Activated CD8-positive, alpha-beta memory T cell treated with anti-CD3 and anti-CD28 coated beads for 48 hours (primary cell): ENCODE data around the gene NEUROG3.

Source experiments
- DNase-seq, 3 experiments: peaks; one replicate each; pipeline ENCODE4 v3.0.0-alpha.2; 2020; ENCODE audit warnings: low read depth in 2 of 3, low spot score in 2 of 3

The NEUROG3 gene, protein sequence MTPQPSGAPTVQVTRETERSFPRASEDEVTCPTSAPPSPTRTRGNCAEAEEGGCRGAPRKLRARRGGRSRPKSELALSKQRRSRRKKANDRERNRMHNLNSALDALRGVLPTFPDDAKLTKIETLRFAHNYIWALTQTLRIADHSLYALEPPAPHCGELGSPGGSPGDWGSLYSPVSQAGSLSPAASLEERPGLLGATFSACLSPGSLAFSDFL

DNA sequence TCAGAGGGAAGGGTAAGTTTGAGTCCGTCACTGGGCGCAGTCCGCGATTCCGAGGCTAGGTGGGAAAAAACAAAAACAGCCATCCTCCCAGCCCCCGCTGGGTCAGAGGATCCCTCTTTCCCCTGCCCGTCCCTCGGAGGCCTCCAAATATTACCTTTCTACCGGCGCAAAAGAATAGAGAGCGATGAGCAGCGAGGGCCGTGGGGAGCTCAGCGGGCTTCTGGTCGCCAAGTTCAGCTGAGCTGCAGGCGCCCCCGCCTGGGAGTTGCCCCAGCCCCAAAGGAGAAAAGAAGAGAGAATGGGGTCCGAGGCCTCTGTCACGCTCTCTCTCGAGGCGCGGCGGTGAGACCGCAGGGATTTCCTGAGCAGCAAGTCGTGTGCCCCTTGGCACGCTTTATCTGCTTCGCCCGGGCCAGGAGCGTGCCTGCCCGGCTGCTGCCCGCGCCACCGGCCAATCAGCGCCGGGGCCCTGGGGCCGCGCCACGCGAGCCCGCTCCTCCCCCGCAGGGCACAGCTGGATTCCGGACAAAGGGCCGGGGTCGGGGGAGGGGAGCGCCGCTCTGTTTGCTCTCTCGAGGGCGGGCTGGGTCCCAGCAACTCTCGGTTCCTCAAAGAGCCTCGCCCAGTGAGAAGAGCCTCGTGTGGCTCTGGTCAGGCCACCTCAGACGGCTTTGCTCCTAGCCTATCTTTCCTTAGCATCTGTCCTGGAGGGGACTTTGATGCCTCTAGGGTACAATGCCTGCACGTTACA is at the start of gene NEUROG3:
TSS of gene NEUROG3 (minus strand) at position 367 of the 751 bp plus-strand sequence. CDS start 379 bp downstream, outside the sequence.
- no peak for DNase-seq

DNA sequence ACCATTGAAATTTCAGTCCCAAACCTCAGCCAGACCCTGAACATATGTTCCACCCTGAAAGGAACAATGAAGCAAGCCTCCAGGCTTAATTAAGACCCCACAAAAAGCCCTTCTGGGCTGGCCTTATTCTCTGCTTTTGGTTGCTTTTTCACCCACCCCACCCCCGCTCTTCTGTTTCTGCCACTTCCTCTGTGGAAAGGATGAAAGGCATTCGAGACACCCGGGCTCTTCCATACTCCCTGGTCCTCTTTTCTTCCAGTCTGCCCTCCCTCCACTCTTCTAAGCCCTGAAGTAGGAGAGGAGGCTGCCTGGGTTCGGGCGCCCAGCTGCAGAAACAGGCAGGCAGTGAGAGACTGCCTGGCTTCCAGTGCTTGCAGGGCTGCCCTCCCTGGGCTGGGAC is 47.4 kb upstream of the NEUROG3 start:
- DNase-seq = no peak

DNA sequence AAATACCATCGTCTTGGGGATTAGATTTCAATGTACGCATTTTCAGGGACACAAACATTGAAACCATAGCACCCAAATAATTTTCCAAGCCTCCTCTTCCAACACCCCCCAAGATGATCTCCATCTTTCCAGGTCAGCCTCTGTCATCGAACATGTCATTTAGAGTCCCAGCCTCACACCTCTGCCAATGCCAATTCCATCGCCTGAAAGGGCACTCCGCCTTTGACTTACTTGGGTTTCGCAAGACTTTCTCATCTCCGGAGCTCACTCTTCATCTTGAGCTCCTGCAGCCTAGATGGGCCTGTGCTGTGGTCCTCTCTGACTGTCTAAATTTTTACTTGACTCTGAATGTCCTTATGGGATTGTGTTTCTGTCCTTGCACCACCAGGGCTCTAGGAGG is 46.4 kb upstream of the NEUROG3 start:
- no peak for DNase-seq

DNA sequence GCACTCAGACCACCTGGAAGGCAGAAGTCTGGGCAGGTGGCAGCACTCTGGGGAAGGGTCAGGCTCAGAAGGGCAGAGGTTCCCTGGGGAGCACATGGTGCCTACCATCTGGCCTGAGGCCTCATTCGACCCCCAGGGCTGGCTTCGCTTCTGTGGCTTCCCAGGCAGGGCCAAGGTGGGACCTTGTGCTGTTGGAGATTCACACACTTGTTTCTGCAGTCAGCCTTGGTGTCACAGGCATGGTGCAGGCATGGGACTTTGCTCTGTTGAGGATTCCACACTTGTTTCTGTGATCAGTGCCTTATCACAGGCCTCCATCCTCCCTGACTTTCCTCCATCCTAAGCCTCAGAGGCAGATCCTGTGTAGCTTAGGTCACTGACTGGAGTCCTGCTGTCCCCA is 45.5 kb upstream of the NEUROG3 start:
- no peak for DNase-seq

DNA sequence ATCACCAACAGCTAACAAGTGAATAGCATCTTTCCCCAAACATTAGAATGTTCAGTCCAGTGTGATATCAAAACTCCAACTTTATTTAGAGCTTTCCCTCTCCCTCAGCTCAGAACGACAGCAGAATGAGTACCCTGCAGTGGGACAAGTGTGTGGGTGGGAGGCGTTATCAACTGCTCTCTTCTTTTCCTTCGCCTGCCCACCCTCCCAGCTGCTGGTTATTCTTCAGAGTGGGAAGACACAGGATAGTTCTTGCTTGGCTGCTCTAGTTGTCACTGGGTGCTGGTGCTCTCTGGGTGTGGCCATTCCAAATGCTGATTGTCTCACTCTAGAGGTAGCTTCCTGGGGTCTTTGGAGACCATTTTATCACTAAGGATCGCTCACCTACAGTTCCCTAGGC is 43.1 kb upstream of the NEUROG3 start:
- no peak for DNase-seq

DNA sequence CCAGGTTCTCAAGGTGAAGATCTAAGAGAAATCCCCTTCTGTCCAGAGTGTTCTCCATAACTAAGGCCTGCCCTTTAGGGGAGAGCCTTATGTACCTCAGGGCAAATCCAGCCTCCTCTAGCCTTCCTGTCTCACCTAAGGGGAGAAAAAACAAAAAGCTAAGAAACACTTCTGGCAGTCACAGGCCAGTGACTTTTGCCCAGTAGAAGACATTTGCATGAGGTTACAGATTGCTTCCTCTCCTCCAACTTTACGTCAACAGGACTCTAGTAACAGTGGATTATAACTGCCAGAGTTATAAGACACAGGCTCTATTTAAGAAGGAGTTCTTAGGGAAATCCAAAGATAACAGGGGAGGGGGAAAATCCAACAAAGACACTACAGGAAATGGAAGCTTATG is 40.9 kb upstream of the NEUROG3 start:
- DNase-seq = no peak

DNA sequence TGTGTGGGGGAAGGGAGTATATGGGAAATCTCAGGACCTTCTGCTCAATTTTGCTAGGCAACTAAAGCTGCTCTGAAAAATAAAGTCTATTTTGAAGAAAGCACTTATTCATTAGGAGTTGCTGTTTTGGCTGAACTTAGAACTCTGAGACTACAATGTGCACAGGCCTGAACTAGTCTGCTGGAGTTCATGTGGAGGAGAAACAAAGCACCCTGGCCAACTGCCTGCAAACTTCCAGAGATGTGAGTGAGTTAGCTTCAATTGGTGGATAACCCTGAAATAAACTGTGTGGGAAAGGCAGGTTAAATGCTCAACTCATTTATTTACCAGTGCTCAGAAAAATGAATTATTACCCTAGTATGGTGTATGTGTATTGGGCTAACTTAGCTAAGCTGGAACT is 39.5 kb upstream of the NEUROG3 start:
- no peak for DNase-seq

DNA sequence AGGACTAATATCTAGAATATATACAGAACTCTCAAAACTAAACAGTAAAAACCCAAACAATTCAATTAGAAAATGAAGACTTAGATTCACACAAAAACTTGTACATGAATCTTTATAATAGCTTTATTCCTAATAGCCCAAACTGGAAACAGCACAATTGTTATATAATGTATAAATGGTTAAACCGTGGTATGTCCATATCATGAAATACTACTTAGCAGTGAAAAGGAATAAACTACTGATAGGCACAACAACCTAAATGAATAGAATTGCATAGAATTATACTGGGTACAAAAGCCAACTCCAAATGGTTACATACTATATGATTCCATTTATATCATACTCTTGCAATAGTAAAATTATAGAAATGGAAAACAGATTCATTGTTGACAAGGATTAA is 35.9 kb upstream of the NEUROG3 start:
- no peak for DNase-seq

DNA sequence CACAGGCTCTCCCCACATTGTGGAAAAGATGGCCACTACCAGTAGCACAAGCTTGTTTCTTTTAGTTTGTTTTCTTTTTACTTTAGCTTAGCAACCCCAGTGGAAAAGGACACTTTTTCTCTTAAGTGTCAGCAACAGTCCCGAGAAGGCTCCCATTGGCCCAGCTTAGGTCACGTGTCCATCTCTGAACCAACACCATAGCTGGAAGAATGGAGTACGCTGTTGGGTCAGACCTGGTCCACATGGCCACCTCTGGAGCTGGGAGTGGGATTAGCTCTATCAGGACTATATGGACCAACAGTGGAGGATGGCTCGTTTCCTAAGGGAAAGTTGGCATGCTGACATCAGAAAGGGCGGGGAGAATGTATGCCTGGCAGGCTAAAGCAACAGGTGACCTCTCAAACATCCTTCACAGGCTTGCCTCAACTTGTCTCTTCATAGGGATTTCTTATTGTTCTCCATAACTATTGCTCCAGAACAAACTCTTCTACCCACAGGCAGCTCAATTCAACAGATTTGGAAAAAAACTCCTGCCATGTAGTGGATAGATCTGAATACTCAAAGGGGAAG is 27.6 kb upstream of the NEUROG3 start:
- no peak for DNase-seq

DNA sequence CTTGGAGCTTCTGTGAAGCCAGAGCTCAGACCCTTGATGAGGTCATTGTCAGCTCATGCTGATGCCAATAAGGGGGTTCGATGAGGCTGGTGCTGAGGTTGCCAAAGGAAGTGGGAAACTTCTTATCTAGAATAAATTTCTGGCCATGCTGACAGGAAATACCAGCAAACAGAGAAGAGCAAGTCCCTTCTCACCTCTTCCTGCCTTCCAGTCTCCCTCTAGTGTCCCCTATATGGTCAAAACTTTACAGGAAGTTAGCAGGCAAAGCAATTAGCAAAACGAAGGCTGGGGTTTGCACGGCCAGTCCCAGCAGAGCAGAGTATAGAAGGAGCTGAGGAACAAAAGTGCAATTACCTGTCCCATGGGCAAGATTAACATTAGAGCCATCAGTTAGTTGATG is 15.1 kb upstream of the NEUROG3 start:
- no peak for DNase-seq

DNA sequence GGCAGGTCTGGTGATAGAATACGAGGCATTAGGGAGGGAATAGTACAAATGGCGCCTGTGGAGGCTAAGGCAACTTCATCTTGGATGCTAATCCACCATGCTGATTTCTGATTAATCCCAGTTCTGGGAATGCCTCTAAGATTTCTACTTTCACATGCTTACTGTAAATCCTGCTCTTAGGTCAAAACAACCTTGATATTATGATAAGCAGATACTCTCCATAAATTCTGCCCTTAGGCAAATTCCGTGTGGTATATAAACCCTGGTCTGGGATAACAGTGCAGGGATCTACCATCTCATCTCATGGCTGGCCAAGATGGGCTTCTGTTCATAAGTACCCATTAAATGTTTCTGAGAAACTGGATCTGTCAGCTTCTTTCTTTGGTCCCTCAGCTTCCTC is 11.4 kb upstream of the NEUROG3 start:
- DNase-seq = no peak

DNA sequence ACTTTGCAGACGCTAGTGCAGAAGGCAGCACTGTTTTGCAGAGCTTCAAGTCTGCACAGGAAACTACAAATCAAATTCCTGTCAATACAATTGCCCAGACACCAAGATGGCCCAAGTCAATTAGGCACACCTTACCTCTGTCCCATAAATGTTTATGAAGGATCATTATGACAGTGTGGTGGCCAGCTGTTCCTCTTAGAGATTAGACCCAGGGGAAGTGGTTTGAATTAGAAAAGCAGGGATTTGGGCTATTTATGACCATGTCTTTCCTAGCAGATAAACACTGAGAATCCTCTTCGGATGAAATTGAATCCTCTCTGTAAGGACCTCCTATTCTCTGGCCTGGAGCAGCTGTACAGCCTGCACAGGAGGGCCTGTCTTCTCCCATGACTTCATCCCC is 9.9 kb upstream of the NEUROG3 start:
- DNase-seq = no peak

DNA sequence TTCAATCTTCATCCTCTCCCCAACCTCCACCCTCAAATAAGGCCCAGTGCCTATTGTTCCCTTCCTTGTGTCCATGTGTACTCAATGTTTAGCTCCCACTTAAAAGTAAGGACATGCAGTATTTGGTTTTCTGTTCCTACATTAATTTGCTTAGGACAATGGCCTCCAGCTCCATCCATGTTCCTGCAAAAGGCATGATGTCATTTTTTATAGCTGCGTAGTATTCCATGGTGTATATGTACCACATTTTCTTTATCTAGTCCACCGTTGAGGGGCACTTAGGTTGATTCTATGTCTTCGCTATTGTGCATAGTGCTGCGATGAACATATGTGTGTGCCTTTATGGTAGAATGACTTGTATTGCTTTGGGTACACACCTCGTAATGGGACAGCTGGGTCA is 7.2 kb upstream of the NEUROG3 start:
- no peak for DNase-seq

DNA sequence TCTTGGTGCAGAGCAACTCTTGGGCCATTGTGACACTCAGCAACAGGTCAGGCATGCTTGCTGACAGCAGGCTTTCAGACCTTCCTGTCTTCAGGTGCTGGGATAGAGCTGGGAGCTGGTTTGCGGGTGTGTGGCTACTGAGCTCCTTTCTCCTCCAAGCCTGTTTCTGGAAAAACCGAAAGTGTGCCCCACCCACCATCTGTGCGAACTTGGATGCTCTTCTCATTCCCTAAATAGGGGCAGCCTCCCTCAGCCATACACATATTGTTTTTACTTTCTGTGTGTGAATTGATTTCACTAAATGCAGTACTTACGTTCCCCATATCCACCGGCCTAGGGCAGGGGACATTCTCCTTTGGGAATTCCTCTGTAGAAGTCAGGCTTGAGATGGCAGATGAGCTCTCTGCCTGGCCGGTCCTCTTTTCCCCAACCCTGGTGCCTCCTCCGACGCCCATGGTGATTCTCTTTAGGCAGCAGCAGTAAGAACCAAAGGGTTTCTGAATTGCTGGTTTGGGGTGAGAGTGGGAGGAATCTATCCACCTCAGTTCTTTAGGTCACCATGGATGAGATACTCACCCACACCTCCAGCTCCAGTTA is 6.3 kb upstream of the NEUROG3 start:
- DNase-seq = no peak

DNA sequence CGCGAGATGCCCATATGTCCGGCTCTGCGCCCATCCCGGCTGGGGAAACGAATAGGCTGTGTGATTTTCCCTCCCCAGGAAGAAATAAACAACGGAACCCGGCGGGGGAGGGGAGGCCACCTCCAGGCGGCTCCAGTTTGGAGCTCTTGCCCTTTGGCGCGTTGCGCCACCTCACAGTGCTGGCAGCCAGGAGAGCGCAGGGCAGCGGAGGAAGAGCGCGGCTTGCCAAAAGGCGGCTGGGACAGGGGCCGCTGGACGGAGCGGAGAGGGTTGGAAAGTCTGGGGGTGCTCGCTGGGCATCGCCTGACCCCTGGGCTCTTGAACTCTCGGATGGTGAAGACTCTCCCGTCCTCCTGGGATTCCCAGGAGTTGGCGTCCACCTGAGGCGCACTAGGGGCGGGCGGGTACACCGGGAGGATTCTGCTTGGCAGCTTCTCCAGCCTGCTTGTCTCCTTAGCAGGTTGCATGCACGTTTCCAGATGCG is 5.3 kb upstream of the NEUROG3 start:
- no peak for DNase-seq

DNA sequence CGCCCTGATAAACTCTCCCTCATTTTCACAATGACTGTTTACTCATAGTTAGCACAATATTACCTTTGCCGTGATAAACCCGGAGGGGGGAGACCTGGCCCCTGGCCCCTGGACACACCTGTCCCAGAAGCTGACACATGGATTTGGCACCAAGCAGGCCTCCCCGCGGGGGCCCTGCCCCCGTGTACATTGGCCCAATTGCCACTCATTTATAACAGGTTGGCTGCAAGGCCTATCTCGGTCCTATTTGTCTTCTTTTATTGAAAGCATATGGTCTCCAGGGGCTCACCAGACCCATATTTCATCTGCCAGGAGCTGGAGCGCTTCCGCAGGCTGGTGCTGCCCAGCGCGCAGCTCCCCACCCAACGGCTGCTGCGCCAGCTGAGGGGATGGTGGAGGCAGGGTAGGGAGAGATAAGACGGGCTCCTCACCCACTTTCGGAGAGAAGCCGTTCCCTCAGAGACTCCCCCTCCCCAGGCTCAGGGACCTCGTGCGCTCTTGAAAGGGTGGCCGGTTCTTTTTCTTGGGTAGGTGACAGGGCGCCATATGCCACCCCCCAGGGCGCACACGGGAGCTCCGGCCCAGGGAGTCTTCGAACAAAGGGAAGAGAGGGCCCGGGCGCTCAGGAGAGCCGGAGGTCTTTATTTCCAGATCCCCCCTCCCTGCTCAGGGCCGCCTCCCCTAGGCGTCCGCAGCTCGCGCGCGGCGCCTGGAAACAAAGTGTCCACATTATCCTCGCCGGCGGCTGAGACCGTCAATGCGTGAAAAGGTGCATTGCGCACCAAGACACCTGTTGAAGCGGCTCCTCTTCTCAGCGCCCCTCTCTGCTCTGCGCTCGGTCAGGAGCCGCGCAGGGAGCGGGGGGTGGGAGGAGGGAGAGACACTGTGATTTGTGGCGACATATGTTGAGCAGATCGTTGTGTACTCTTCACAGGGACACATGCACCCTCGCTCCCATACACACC is 4.3 kb upstream of the NEUROG3 start:
- no peak for DNase-seq

DNA sequence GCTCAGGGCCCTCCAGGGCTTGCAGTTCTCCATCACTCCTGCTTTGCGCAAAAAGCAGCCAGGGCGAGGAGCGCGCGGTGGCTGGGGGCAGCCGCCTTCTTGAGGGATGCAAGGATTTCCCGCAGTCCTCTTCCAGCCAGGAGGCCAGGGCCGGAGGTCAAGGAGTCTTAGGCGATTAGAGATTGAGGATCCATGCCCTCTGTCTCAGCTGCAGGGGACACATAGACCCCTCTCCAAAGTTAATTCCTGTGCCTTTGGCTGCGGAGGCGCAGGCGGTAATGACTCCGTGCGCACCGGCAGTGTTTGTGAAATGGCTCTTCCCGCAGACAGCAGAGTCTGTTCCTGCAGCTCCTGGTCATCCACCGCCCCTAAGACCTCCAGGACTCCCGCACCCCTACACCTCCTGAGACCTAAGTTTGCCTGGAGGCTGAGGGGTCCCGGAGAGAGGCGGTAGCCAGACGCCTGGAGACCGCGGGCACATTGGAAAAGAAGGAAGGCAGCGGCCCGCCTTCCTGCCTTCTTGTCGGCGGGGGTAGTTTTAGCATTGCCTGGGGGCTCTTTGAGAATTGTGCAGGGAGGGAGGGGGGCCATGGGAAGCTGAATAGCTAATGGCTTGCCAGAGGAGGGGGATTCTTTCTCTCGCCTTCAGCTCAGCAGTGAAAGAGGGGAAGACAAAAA is 3.3 kb upstream of the NEUROG3 start:
- no peak for DNase-seq

DNA sequence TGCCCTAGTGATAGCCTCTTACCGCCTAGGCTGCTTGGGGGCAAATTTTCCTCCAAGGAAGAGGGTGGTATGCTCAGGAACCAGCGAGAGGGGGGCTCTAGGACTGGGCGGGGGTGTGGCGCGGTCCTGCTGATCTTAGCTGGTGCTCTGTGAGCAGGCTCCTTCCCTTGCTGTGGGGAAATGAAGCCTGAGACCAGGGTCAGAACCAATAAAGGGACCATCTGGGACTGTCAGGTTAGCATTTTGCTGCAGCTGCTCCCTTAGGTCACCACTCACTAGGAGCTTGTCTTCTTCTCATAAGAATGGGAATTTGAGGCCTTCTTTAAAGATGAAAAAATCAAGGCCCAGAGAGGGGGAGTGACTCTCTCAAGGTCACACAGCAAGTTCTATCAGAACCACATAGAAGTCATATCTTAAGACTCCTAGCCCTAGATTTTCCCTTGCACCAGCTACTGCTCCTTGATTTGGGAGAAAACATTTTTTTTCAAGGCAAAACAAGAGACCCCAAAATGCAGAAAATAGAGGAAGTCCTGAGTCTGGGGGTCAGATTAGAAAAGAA is 2.0 kb upstream of the NEUROG3 start:
- DNase-seq = no peak

DNA sequence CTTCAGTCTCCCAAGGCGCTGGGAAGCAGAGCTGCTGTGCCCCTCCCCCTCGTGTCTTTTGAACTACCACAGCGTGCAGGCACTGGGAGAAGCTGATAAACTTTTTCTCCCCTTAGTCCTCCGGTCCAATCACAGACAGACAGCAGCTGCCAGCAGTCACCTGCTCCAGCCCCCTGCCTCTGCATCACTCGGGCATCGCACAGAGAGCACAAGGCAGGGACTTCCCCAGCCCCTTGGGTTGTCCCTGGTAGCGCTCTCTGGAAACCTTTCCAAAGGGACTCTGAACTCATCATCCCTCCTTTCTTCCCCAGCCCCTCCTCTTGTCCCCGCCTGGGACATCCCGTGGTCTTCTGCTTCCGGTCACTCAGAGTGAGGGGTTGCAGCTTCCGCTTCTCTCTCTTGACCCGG is 1.4 kb upstream of the NEUROG3 start:
- no peak for DNase-seq
